Tibial nerve (tissue), 4 donors: ENCODE data around the gene DUSP9. TPM values are rescaled to one million over a fixed set of nuclear protein-coding genes. Genes with fewer than 3 reads are reported as not detected.

ENCODE experiments used
- DNase-seq, 2 donors: peaks; one replicate each; pipeline ENCODE4 v3.0.0-alpha.2; 2019; ENCODE audit warnings: low spot score in 2 of 2
- H3K27ac ChIP-seq, 4 donors: fragments of 200-600 bp; sonication (generic) in 3 of 4; one replicate each; pipeline ENCODE4 v1.5.1; 2017 to 2019; ENCODE audit warnings: mild to moderate bottlenecking in 1 of 4
- H3K27me3 ChIP-seq, 2 donors: fragments of 200-600 bp; sonication (generic) in 1 of 2; one replicate each; pipeline versions ENCODE4 v1.5.1 to v1.6.0; 2017 to 2019
- H3K36me3 ChIP-seq, 3 donors: fragments of 200-600 bp; sonication (generic); one replicate each; pipeline ENCODE4 v1.5.1; 2018 to 2019
- H3K4me1 ChIP-seq, 4 donors: fragments of 200-600 bp; sonication (generic) in 3 of 4; one replicate each; pipeline ENCODE4 v1.5.1; 2017 to 2019
- H3K4me3 ChIP-seq, 4 donors: fragments of 200-600 bp; sonication (generic) in 3 of 4; one replicate each; pipeline ENCODE4 v1.5.1; 2017 to 2019; ENCODE audit warnings: mild to moderate bottlenecking in 1 of 4, moderate library complexity in 1 of 4
- H3K9me3 ChIP-seq, 4 donors: fragments of 200-600 bp; sonication (generic) in 3 of 4; one replicate each; pipeline ENCODE4 v1.5.1; 2017 to 2019
- EP300 ChIP-seq, 2 donors: sonication (generic); formaldehyde crosslinking; IDR thresholded peaks; one replicate each; pipeline ENCODE4 v1.6.1; 2017; ENCODE audit warnings: antibody characterized with exemption in 2 of 2, mild to moderate bottlenecking in 1 of 2
- POLR2A ChIP-seq, 2 donors: fragments of 450-650 bp; IDR thresholded peaks; one replicate each; pipeline ENCODE4 v1.6.1; 2017; ENCODE audit warnings: antibody characterized with exemption in 2 of 2, mild to moderate bottlenecking in 2 of 2, moderate library complexity in 2 of 2
- WGBS, 2 donors: methylation state at CpG; one replicate each; pipeline ENCODE4 v1.1.5; 2018; 5-methylcytosine and 5-hydroxymethylcytosine counted together
- total RNA-seq, 4 donors: library from RNA; depleted of rRNA; stranded (reverse); fragments of >200 nt; gene quantifications; one replicate each; pipeline ENCODE4 v1.1.0, GENCODE V29; 2016
- TF ChIP-seq, protein P1 (sequence below), 5 experiments: fragments of 200-600 bp in 3 of 5; fragments of 450-650 bp in 2 of 5; sonication (generic) in 3 of 5; IDR thresholded peaks; one replicate each; pipeline ENCODE4 v1.5.1; 2016 to 2019; ENCODE audit warnings: antibody characterized with exemption in 5 of 5, mild to moderate bottlenecking in 3 of 5, moderate library complexity in 2 of 5

DUSP9 gene
- total RNA-seq, 4 donors from 2014 or later, result not detected

DNA sequence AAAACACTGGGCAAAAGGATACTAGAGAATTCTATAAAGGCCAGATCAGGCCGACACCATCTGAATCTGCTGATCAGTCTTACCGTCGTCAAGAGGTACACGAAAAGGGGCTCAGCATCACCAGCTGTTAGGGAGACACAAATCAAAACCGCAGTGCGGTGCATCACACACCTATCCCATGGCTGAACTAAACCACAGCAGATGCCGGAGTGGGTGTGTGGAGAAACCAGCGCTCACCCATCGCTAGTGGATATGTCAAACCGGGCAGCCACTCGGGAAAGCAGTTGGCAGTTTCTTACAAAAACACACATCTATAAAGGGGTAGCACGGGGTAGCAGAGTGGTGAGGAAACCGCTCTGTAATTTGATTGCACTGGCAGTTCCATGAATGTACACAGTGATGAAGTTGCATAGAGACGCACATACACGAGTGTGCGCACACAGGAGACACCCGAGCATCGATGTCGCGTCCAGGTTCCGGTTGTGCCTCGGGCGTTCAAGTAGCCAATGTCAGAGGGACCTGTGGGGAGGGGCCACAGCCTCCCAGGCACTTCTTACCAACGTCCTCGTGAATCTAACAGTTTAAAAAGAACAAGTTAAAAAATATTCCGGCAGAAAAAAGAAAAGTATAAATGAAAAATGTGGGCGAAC lies 24.9 kb upstream of the DUSP9 start:
- Histone ChIP-seq H3K4me1 (no peaks in the 10 kb centered on the region), H3K4me3 (no peak overlapping the region), H3K36me3 (no peaks in the 10 kb centered on the region), H3K27me3 (peaks cover 0 to 28% of the 10 kb centered on the region in 2 donors), H3K27ac (no peak overlapping the region), H3K9me3 (no peaks in the 10 kb centered on the region)
- WGBS, 2 donors, result 85 to 88% methylated on average over 27 of the region's 27 CpGs
- no peak for DNase-seq
- no peak for TF ChIP-seq POLR2A (IDR thresholded peaks at IDR 0.05)
- no peak for TF ChIP-seq EP300 (IDR thresholded peaks at IDR 0.05)
- TF ChIP-seq, protein P1, sequence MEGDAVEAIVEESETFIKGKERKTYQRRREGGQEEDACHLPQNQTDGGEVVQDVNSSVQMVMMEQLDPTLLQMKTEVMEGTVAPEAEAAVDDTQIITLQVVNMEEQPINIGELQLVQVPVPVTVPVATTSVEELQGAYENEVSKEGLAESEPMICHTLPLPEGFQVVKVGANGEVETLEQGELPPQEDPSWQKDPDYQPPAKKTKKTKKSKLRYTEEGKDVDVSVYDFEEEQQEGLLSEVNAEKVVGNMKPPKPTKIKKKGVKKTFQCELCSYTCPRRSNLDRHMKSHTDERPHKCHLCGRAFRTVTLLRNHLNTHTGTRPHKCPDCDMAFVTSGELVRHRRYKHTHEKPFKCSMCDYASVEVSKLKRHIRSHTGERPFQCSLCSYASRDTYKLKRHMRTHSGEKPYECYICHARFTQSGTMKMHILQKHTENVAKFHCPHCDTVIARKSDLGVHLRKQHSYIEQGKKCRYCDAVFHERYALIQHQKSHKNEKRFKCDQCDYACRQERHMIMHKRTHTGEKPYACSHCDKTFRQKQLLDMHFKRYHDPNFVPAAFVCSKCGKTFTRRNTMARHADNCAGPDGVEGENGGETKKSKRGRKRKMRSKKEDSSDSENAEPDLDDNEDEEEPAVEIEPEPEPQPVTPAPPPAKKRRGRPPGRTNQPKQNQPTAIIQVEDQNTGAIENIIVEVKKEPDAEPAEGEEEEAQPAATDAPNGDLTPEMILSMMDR (IDR thresholded peaks at IDR 0.05), result no peak

DNA sequence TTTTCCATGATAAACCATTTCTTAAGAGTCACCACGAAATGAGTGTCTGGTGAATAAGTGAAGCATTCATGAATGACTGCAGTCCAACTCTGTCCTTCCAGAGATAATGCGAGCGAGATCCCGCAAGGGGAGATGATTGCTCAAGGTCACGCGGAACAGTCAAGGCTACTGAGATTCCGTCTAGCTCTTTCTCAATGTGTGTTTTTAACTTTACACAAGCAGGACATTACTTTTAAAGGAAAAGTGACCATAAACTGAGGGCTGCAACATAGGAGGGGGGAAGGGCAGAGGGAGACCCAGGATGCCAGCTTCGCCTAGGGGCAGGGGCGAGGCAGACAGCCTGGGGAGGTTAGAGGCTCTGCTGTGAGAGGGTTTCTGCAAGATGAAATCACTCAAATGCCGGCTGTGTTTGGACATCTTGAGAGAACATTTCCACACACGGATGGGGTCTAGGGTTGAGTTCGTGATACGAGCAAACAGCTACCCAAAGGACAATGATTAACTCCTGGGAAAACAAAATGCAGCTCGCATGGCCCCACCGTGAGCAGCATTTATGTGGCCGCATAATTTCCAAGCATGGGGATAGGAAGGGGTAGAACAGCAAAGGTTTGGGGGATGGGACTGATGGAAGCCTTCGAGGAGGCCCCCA lies 24.2 kb upstream of the DUSP9 start:
- TF ChIP-seq, protein P1 (IDR thresholded peaks at IDR 0.05), result no peak
- no peak for TF ChIP-seq POLR2A (IDR thresholded peaks at IDR 0.05)
- no peak for TF ChIP-seq EP300 (IDR thresholded peaks at IDR 0.05)
- Histone ChIP-seq H3K4me3 (no peak overlapping the region), H3K9me3 (no peaks in the 10 kb centered on the region), H3K36me3 (no peaks in the 10 kb centered on the region), H3K27me3 (peaks cover 0 to 26% of the 10 kb centered on the region in 2 donors), H3K27ac (no peak overlapping the region), H3K4me1 (no peaks in the 10 kb centered on the region)
- DNase-seq, result no peak
- WGBS, 2 donors, result 50 to 65% methylated on average over 17 of the region's 17 CpGs

DNA sequence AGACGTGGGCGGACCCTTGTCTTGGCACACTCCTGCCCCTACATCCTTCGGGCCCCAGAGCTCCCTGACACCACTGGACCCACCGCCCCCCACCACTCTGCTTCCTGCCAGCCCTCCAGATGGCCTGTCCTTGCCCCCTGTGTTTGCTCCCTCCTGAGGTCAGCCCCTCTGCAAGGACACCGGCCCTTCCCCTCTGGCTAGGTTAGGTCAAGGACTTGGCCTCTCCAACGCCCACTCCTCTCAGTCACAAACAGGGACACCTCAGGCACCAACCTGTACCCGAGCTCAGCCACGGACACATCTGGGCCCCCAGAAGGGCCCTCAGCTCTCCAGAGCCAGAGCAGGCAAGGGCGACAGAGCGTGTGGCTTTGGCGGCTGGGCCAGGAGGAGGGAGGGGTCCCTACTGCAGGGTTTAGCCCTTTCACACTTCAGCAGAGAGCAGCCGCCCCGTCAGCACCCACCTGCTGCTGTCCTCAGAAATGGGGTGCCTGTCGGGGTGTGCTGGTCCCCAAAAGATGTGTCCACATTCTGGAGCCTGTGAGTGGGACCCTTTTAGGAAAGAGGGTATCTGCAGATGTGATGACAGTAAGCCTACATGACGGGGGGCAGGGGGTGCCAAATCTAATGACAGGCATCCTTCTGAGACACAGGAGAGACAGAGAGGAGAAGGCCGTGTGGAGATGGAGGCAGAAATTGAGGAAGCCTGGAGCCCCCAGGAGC lies 23.5 kb upstream of the DUSP9 start:
- Histone ChIP-seq H3K4me3 (no peak overlapping the region), H3K27me3 (peaks cover 0 to 21% of the 10 kb centered on the region in 2 donors), H3K36me3 (no peaks in the 10 kb centered on the region), H3K27ac (no peak overlapping the region), H3K9me3 (no peaks in the 10 kb centered on the region), H3K4me1 (no peaks in the 10 kb centered on the region)
- TF ChIP-seq EP300 (IDR thresholded peaks at IDR 0.05), result no peak
- TF ChIP-seq POLR2A (IDR thresholded peaks at IDR 0.05), result no peak
- TF ChIP-seq, protein P1 (IDR thresholded peaks at IDR 0.05), result no peak
- DNase-seq, result no peak
- WGBS, 2 donors, result 70 to 76% methylated on average over 6 to 16 of the region's 16 CpGs

DNA sequence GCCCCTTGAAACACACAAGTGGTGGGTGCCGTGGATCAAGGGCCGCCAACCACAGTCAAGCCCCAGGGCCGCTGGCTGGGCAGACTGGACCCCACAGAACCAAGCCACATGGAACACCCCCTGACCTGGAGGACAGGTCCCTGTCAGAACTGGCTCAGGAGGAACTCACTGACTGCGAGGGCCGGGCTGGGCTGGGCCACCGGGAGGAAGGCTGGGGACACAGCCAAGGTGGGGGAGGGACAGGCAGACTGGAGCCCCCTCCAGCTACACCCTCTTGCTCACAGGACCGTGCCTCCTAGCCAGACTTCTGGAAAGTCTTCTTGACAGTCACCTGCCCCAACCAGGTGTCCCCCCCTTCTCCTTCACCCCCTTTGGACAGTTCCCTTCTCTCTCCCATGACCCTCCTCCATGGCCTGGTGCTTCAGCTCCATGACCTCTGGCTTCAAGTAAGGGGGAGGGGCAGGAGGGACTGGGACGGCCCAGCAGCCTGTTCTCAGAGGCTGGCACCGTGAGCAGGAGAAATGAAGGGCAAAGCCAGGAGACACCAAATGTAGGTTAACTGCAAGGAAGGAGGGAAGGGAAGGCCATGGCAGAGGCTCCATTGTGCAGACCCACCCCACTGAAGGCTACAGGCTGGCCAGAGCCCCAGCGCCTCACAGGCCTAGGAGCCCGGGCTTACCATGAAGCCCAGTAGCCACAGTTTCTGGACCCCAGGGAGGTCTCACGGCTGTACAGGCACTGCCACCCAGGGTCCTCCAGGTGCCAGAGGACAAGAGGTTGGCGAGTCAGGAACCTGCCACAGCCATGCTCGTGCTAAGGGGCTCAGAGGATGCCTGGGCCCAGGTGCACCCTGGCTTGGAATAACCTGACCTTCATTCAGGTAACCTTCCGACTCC lies 22.6 kb upstream of the DUSP9 start:
- TF ChIP-seq EP300 (IDR thresholded peaks at IDR 0.05) (no peak), POLR2A (IDR thresholded peaks at IDR 0.05) (no peak)
- TF ChIP-seq, protein P1 (IDR thresholded peaks at IDR 0.05), result no peak
- no peaks in the 10 kb centered on the region for H3K9me3 ChIP-seq
- peaks cover 0 to 21% of the 10 kb centered on the region in 2 donors for H3K27me3 ChIP-seq
- H3K4me3 ChIP-seq, result no peak overlapping the region
- no peaks in the 10 kb centered on the region for H3K4me1 ChIP-seq
- H3K27ac ChIP-seq, result no peak overlapping the region
- no peaks in the 10 kb centered on the region for H3K36me3 ChIP-seq
- 77 to 86% methylated on average over 2 to 12 of the region's 15 CpGs for WGBS, 2 donors
- no peak for DNase-seq
